SK-N-SH treated with all-trans-retinoic acid at 6 μM for 48 hours (cell line): Measurements from ENCODE around the gene ANKRD2.

Source experiments
- TF ChIP-seq, protein P1 (sequence below): fragments of 250-450 bp; sonication (Bioruptor Pico); IDR thresholded peaks from 2 replicates; pipeline ENCODE4 v1.5.1; 2021; ENCODE audit warnings: mild to moderate bottlenecking, moderate library complexity
- TF ChIP-seq, protein P2 (sequence below): fragments of 250-450 bp; sonication (Bioruptor Pico); IDR thresholded peaks from 2 replicates; pipeline ENCODE4 v1.5.0; 2020; ENCODE audit warnings: mild to moderate bottlenecking, moderate library complexity

DNA sequence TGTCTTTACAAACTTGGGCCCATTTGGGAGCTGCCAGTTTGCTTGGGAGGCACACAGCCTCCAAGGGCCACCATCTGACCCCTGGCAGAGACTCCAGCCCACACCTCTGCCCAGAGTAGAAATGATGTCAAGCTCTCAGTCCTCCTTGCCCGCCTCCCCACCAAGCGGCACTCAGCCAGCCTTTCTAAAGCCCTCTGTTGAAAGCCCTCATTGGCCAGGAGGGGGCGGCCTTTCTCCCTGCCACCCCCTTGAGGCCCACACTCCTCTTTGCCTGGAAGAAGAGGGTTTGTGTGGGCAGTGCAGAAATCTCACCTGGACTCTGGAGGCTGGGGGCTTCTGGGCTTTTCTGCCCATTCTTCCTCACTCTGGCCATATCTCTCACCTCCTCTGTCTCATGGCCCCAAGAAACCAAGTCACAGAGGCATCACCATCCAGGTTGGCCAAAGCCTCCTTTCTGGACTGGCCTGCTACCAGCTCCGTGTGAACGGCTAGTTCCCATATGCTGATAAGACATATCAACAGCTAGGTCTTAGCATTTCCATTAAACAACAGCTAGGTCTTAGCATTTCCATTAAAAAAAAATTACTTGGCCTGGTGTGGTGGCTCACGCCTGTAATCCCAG, 37.7 kb upstream of the ANKRD2 start:
- TF ChIP-seq, protein P1, sequence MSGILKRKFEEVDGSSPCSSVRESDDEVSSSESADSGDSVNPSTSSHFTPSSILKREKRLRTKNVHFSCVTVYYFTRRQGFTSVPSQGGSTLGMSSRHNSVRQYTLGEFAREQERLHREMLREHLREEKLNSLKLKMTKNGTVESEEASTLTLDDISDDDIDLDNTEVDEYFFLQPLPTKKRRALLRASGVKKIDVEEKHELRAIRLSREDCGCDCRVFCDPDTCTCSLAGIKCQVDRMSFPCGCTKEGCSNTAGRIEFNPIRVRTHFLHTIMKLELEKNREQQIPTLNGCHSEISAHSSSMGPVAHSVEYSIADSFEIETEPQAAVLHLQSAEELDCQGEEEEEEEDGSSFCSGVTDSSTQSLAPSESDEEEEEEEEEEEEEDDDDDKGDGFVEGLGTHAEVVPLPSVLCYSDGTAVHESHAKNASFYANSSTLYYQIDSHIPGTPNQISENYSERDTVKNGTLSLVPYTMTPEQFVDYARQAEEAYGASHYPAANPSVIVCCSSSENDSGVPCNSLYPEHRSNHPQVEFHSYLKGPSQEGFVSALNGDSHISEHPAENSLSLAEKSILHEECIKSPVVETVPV (CRISPR knock-in tag), result no peak
- TF ChIP-seq, protein P2, sequence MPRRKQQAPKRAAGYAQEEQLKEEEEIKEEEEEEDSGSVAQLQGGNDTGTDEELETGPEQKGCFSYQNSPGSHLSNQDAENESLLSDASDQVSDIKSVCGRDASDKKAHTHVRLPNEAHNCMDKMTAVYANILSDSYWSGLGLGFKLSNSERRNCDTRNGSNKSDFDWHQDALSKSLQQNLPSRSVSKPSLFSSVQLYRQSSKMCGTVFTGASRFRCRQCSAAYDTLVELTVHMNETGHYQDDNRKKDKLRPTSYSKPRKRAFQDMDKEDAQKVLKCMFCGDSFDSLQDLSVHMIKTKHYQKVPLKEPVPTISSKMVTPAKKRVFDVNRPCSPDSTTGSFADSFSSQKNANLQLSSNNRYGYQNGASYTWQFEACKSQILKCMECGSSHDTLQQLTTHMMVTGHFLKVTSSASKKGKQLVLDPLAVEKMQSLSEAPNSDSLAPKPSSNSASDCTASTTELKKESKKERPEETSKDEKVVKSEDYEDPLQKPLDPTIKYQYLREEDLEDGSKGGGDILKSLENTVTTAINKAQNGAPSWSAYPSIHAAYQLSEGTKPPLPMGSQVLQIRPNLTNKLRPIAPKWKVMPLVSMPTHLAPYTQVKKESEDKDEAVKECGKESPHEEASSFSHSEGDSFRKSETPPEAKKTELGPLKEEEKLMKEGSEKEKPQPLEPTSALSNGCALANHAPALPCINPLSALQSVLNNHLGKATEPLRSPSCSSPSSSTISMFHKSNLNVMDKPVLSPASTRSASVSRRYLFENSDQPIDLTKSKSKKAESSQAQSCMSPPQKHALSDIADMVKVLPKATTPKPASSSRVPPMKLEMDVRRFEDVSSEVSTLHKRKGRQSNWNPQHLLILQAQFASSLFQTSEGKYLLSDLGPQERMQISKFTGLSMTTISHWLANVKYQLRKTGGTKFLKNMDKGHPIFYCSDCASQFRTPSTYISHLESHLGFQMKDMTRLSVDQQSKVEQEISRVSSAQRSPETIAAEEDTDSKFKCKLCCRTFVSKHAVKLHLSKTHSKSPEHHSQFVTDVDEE (CRISPR knock-in tag), result no peak
